Lower lobe of right lung (tissue), 2 donors: ENCODE results near the gene KDM4E. TPM values are rescaled to one million over a fixed set of nuclear protein-coding genes. Genes with fewer than 3 reads are reported as not detected.

Experiments used
- ATAC-seq, 2 donors: fragments of 200-7000 bp; cut with Tn5 transposase; one replicate each; pipeline ENCODE4 v1.9.1; 2020 to 2022; ENCODE audit warnings: mild to moderate bottlenecking in 2 of 2, moderate library complexity in 2 of 2
- DNase-seq: peaks from one replicate; pipeline ENCODE4 v3.0.0-alpha.2; 2020
- H3K27ac ChIP-seq: fragments of 200-600 bp; one replicate; pipeline ENCODE4 v1.8.0; 2022
- H3K27me3 ChIP-seq: fragments of 200-600 bp; one replicate; pipeline ENCODE4 v1.8.0; 2022; ENCODE audit warnings: low read depth
- H3K36me3 ChIP-seq: fragments of 200-600 bp; one replicate; pipeline ENCODE4 v1.8.0; 2022; ENCODE audit warnings: mild to moderate bottlenecking
- H3K4me1 ChIP-seq: fragments of 200-600 bp; one replicate; pipeline ENCODE4 v1.8.0; 2022
- H3K4me3 ChIP-seq: fragments of 200-600 bp; one replicate; pipeline ENCODE4 v1.8.0; 2022; ENCODE audit warnings: mild to moderate bottlenecking
- H3K9me3 ChIP-seq: fragments of 200-600 bp; one replicate; pipeline ENCODE4 v1.8.0; 2022
- intact Hi-C: fragments of 100-400 bp; cut with DNase I; formaldehyde crosslinking; loops from one replicate; pipeline ENCODE4 v1.11.0; 2022
- total RNA-seq: library from RNA; stranded (reverse); fragmentation: NEBNext Ultra II Directional; extraction: Animal tissue kit (Norgen Biotek cat#: 25700); gene quantifications from one replicate; pipeline ENCODE4 v1.2.1, GENCODE V29; 2021
- TF ChIP-seq, protein P1 (sequence below): fragments of 200-600 bp; IDR thresholded peaks from one replicate; pipeline ENCODE4 v1.8.0; 2022; ENCODE audit warnings: antibody characterized with exemption, mild to moderate bottlenecking
- donor health status: DM: no; HTN: yes; CAD: no; lungs with severe emphysema.

The KDM4E gene
- total RNA-seq, 1 donor from 2014 or later: not detected

DNA sequence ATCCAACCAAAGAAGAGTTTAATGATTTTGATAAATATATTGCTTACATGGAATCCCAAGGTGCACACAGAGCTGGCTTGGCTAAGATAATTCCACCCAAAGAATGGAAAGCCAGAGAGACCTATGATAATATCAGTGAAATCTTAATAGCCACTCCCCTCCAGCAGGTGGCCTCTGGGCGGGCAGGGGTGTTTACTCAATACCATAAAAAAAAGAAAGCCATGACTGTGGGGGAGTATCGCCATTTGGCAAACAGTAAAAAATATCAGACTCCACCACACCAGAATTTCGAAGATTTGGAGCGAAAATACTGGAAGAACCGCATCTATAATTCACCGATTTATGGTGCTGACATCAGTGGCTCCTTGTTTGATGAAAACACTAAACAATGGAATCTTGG lies 27.6 kb upstream of the KDM4E start:
- H3K27ac ChIP-seq: no peak overlapping the region
- no peaks in the 10 kb centered on the region for H3K27me3 ChIP-seq
- intact Hi-C loops: no loop called here
- no peak overlapping the region for H3K4me3 ChIP-seq
- H3K4me1 ChIP-seq: no peaks in the 10 kb centered on the region
- ATAC-seq (no peak), DNase-seq (no peak)
- TF ChIP-seq, protein P1, sequence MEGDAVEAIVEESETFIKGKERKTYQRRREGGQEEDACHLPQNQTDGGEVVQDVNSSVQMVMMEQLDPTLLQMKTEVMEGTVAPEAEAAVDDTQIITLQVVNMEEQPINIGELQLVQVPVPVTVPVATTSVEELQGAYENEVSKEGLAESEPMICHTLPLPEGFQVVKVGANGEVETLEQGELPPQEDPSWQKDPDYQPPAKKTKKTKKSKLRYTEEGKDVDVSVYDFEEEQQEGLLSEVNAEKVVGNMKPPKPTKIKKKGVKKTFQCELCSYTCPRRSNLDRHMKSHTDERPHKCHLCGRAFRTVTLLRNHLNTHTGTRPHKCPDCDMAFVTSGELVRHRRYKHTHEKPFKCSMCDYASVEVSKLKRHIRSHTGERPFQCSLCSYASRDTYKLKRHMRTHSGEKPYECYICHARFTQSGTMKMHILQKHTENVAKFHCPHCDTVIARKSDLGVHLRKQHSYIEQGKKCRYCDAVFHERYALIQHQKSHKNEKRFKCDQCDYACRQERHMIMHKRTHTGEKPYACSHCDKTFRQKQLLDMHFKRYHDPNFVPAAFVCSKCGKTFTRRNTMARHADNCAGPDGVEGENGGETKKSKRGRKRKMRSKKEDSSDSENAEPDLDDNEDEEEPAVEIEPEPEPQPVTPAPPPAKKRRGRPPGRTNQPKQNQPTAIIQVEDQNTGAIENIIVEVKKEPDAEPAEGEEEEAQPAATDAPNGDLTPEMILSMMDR: no peak
- no peaks in the 10 kb centered on the region for H3K36me3 ChIP-seq
- H3K9me3 ChIP-seq: no peaks in the 10 kb centered on the region

DNA sequence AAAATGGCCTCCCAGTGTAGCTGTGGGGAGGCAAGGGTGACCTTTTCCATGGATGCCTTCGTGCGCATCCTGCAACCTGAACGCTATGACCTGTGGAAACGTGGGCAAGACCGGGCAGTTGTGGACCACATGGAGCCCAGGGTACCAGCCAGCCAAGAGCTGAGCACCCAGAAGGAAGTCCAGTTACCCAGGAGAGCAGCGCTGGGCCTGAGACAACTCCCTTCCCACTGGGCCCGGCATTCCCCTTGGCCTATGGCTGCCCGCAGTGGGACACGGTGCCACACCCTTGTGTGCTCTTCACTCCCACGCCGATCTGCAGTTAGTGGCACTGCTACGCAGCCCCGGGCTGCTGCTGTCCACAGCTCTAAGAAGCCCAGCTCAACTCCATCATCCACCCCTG lies 26.8 kb upstream of the KDM4E start:
- peak in 1 of 2 donors; percentile 23 for ATAC-seq
- DNase-seq: no peak

DNA sequence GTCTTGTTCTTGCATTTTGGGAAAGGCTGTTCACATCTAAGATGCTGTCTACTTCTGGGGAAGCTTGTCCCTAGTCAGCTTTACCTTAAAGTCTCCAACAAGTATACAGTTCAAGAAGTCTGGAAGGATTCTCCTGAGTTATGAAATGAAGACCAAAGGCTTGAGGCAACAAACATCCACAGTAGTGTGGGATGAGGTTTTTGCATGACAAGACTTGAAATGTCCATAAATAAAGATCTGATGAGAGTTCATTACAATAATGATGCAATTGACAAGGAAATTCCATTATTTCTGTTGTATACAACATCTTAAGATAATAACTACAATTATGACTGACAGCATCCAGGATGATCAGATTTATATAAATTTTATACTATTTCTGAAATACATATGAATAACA lies 21.3 kb upstream of the KDM4E start:
- intact Hi-C loops: no loop called here
- DNase-seq (no peak), ATAC-seq (no peak)
- no peaks in the 10 kb centered on the region for H3K27me3 ChIP-seq
- TF ChIP-seq, protein P1: no peak
- no peak overlapping the region for H3K4me3 ChIP-seq
- H3K9me3 ChIP-seq: no peaks in the 10 kb centered on the region
- no peak overlapping the region for H3K27ac ChIP-seq
- no peaks in the 10 kb centered on the region for H3K36me3 ChIP-seq
- H3K4me1 ChIP-seq: no peaks in the 10 kb centered on the region

More for the DNA sequence above, 26.8 kb upstream of the KDM4E start:
- Histone ChIP-seq H3K9me3 (no peaks in the 10 kb centered on the region), H3K27me3 (no peaks in the 10 kb centered on the region), H3K36me3 (no peaks in the 10 kb centered on the region), H3K4me1 (no peaks in the 10 kb centered on the region), H3K4me3 (no peak overlapping the region), H3K27ac (no peak overlapping the region)
- TF ChIP-seq, protein P1: no peak
- intact Hi-C loops: no loop called here

DNA sequence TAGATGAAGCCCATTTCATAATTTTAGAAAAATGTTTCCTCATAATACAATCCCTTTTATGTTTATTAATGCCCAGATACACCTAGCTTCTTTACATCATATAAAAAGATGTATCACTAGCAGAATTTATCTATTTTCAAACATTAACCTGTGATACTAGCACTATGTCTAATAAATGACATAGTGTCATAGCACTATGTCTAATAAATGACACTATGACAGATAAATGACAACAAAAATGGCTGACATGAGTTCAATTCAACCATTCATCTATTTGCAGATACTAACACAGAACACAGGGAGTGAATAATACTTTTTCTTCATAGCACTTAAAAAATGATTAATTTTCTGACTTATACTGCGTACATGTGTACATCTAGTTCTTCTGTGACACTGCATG lies 19.4 kb upstream of the KDM4E start:
- TF ChIP-seq, protein P1: no peak
- ATAC-seq: no peak
- H3K27ac ChIP-seq: no peak overlapping the region
- no peaks in the 10 kb centered on the region for H3K36me3 ChIP-seq
- H3K9me3 ChIP-seq: no peaks in the 10 kb centered on the region
- H3K4me3 ChIP-seq: no peak overlapping the region
- intact Hi-C loops: no loop called here
- DNase-seq: no peak
- no peaks in the 10 kb centered on the region for H3K4me1 ChIP-seq
- no peaks in the 10 kb centered on the region for H3K27me3 ChIP-seq

DNA sequence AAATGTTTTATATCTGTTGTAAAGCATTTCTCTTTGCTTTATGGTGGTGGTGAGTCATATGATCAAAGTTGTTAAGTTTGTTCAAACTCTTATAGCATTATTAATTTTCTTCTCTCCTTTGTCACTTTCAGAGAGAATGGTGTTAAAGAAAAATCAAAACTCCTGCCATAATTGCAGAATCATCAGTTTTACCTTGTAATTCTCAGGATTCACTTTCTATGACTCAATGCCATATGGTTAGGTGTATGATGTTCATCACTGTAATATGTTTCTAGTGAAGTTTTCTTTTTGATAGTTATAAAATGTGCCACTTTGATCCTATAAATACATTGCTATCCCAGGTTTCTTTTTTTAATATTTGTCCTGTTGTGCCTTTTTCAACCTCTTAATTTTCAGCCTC lies 13.7 kb upstream of the KDM4E start:
- TF ChIP-seq, protein P1: no peak
- DNase-seq: no peak
- Histone ChIP-seq H3K9me3 (no peaks in the 10 kb centered on the region), H3K36me3 (no peaks in the 10 kb centered on the region), H3K27ac (no peak overlapping the region), H3K27me3 (no peaks in the 10 kb centered on the region), H3K4me3 (no peak overlapping the region), H3K4me1 (no peaks in the 10 kb centered on the region)
- intact Hi-C loops: no loop called here
- no peak for ATAC-seq
